Psoas muscle (tissue), 8 donors: ENCODE measurements around the gene TMLHE. TPM values are rescaled to one million over a fixed set of nuclear protein-coding genes. Genes with fewer than 3 reads are reported as not detected.
"Not testable (repeated sequence)": the region's sequence is repeated elsewhere in the genome, so short reads cannot be mapped to it uniquely, and the experiment has no call there.

Experiments used
- ATAC-seq, 4 donors: fragments of 200-7000 bp; cut with Tn5 transposase; one replicate each; pipeline ENCODE4 v1.9.1; 2020; ENCODE audit warnings: moderate library complexity in 3 of 4, mild to moderate bottlenecking in 2 of 4
- DNase-seq, 2 donors: peaks; one replicate each; pipeline ENCODE4 v3.0.0-alpha.2; 2020
- H3K27ac ChIP-seq: fragments of 200-600 bp; one replicate; pipeline ENCODE4 v1.8.0; 2022
- H3K27me3 ChIP-seq, 3 donors: fragments of 200-600 bp in 1 of 3; one replicate each; pipeline versions ENCODE4 v1.6.1 to v1.8.0; 2013 to 2022; ENCODE audit warnings: low read length in 2 of 3, mild to moderate bottlenecking in 2 of 3, moderate library complexity in 1 of 3; ENCODE audit not compliant: insufficient read depth in 3 of 3
- H3K36me3 ChIP-seq, 2 donors: fragments of 200-600 bp in 1 of 2; one replicate each; pipeline versions ENCODE4 v1.6.1 to v1.8.0; 2013 to 2022; ENCODE audit warnings: low read depth in 1 of 2, mild to moderate bottlenecking in 1 of 2, moderate library complexity in 1 of 2; ENCODE audit not compliant: insufficient read depth in 1 of 2
- H3K4me1 ChIP-seq: fragments of 200-600 bp; one replicate; pipeline ENCODE4 v1.8.0; 2022
- H3K4me3 ChIP-seq: fragments of 200-600 bp; one replicate; pipeline ENCODE4 v1.8.0; 2022; ENCODE audit warnings: mild to moderate bottlenecking
- H3K9me3 ChIP-seq: fragments of 200-600 bp; one replicate; pipeline ENCODE4 v1.8.0; 2022
- CTCF ChIP-seq: fragments of 200-600 bp; IDR thresholded peaks from one replicate; pipeline ENCODE4 v1.8.0; 2022; ENCODE audit warnings: antibody characterized with exemption
- WGBS, 3 donors: extraction: QIAGEN DNeasy Blood & Tissue Kit; methylation state at CpG; one replicate each; pipeline versions ENCODE4 v1.1.6 to v1.1.7; 2013; 5-methylcytosine and 5-hydroxymethylcytosine counted together
- intact Hi-C, 2 donors: fragments of 100-400 bp; cut with DNase I; formaldehyde crosslinking; loops; one replicate each; pipeline versions ENCODE4 v1.11.0 to v1.14.2; 2022
- polyA plus RNA-seq, 3 donors: library from polyadenylated mRNA; stranded (reverse); fragments of 200-250 nt; gene quantifications; one replicate each; pipeline ENCODE4 v1.2.3, GENCODE V29; 2013
- total RNA-seq, 4 donors: library from RNA; stranded (reverse); fragmentation: NEBNext Ultra II Directional in 2 of 4; extraction: Animal tissue kit (Norgen Biotek cat#: 25700) in 2 of 4; gene quantifications; one replicate each; pipeline versions ENCODE4 v1.2.1 to v1.2.4, GENCODE V29; 2021 to 2023
- donor health status: healthy with polysubstance abuse.
- donor health status: DM: no; HTN: no; CAD: no; lungs with moderate emphysema.
- donor health status: Bipolar disorder and iron deficiency.
- donor health status: healthy.
- donor health status: DM: yes; HTN: yes; CAD: no.
- donor health status: DM: no; HTN: no; CAD: no.
- donor health status: DM: no; HTN: no; CAD: no.
- donor health status: DM: yes; HTN: yes; CAD: no.

TMLHE gene
- total and polyA plus RNA-seq, 7 donors: 13.7 to 36.9 (median 22.6) TPM

DNA sequence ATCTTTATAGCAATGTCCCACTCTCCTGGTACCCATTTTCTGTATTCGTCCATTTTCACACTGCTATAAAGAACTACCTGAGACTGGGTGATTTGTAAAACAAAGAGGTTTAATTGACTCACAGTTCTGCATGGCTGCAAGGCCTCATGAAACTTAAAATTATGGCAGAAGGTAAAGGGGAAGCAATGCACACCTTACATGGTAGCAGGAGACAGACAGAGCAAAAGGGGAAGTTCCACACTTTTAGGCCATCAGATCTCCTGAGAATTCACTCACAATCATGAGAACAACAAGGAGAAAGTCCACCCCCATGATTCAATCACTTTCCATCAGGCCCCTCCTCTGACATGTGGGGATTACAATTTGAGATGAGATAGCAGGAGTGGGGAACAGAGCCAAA, 49.7 kb downstream of the TMLHE start:
- WGBS, 3 donors: 73% methylated on average over 1 of the region's 1 CpG; no CpG with 5 or more reads in 2 of the 3 donors

GRCh38 chrX:155544881-155545280, 67.9 kb downstream of the TMLHE start:
- ATAC-seq (no peak), DNase-seq (no peak)
- H3K27me3 ChIP-seq: no peaks in the 10 kb centered on the region
- no peak overlapping the region for H3K27ac ChIP-seq
- H3K9me3 ChIP-seq: peaks cover 18% of the 10 kb centered on the region
- WGBS, 3 donors: 44 to 49% (median 48%) methylated on average over 2 of the region's 2 CpGs
- no peak overlapping the region for H3K4me3 ChIP-seq
- peaks cover 2 to 15% of the 10 kb centered on the region in 2 donors for H3K36me3 ChIP-seq
- no peaks in the 10 kb centered on the region for H3K4me1 ChIP-seq
- TF ChIP-seq CTCF: no peak
- intact Hi-C loops: no loop called here

More for the DNA sequence above, 49.7 kb downstream of the TMLHE start:
- no peaks in the 10 kb centered on the region for H3K9me3 ChIP-seq
- H3K27me3 ChIP-seq: no peaks in the 10 kb centered on the region
- no peak for TF ChIP-seq CTCF
- DNase-seq: no peak
- no peaks in the 10 kb centered on the region for H3K4me1 ChIP-seq
- H3K4me3 ChIP-seq: no peak overlapping the region
- no peak overlapping the region for H3K27ac ChIP-seq
- ATAC-seq: no peak
- intact Hi-C loops: no loop called here
- no peaks in the 10 kb centered on the region for H3K36me3 ChIP-seq

DNA sequence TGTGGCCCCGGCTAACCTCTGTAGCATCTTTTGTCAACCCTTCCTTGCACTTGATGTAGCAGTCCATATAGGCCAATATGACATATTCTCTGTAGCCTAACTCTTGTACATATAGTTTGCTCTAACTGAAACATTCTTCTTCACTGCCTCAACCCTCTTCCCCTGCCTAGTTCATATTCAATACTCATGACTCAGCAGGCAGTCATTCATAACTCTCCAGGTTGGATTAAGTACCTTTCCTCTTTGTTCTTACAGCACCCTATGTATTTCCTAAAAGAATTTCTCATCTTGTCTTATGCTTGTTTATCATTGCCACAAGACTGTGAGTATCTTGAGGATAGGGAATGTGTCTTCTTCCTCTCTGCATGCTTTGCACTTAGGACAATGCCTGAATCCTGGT, 76.9 kb downstream of the TMLHE start:
- no peak overlapping the region for H3K4me3 ChIP-seq
- TF ChIP-seq CTCF: no peak
- no peaks in the 10 kb centered on the region for H3K36me3 ChIP-seq
- 78 to 96% (median 94%) methylated on average over 1 of the region's 1 CpG for WGBS, 3 donors
- no peaks in the 10 kb centered on the region for H3K9me3 ChIP-seq
- no peaks in the 10 kb centered on the region for H3K4me1 ChIP-seq
- H3K27me3 ChIP-seq: no peaks in the 10 kb centered on the region
- intact Hi-C loops: no loop called here
- DNase-seq: no peak
- H3K27ac ChIP-seq: no peak overlapping the region
- no peak for ATAC-seq

- H3K9me3 ChIP-seq: no peaks in the 10 kb centered on the region
- ATAC-seq (no peak), DNase-seq (no peak)
- H3K36me3 ChIP-seq: no peaks in the 10 kb centered on the region
- intact Hi-C loops: no loop called here
- no peaks in the 10 kb centered on the region for H3K27me3 ChIP-seq
- no peak overlapping the region for H3K4me3 ChIP-seq
- no peak overlapping the region for H3K27ac ChIP-seq
- H3K4me1 ChIP-seq: no peaks in the 10 kb centered on the region
- TF ChIP-seq CTCF: no peak
These were observed 78.0 kb downstream of the TMLHE start for GRCh38 chrX:155534800-155535199.

GRCh38 chrX:155527023-155527422, 85.7 kb downstream of the TMLHE start:
- H3K4me3 ChIP-seq, DNase-seq, intact Hi-C loops, H3K27ac ChIP-seq, H3K27me3 ChIP-seq, H3K4me1 ChIP-seq, ATAC-seq: not testable (repeated sequence)
- Histone ChIP-seq H3K9me3 (peaks cover 13% of the 10 kb centered on the region), H3K36me3 (peaks cover 0 to 24% of the 10 kb centered on the region in 2 donors)
- WGBS, 3 donors: 79 to 100% (median 100%) methylated on average over 2 of the region's 2 CpGs
